ENCODE measurements around the gene OPCML. TPM values are rescaled to one million over a fixed set of nuclear protein-coding genes. Genes with fewer than 3 reads are reported as not detected.

Gene OPCML
- total and polyA plus RNA-seq, 7 donors, result 0.01 to 0.80 (median 0.07) TPM; not detected in 4

- Histone ChIP-seq H3K9me3 (no peaks in the 10 kb centered on the region), H3K4me3 (no peak overlapping the region), H3K36me3 (ENCODE audit: insufficient read depth in 1 of 2, low read depth in 1 of 2) (no peaks in the 10 kb centered on the region), H3K4me1 (no peaks in the 10 kb centered on the region), H3K27me3 (ENCODE audit: insufficient read depth in 3 of 3, low read length in 2 of 3) (no peaks in the 10 kb centered on the region), H3K27ac (no peak overlapping the region)
- intact Hi-C loops (cut with DNase I), result no loop called here
- 58 to 73% (median 59%) methylated on average over 6 of the region's 6 CpGs for WGBS, 3 donors
- ATAC-seq, result no peak
- no peak for DNase-seq
- no peak for TF ChIP-seq CTCF (IDR thresholded peaks at IDR 0.05)
Observed at GRCh38 chr11:132691848-132692550, 840.3 kb downstream of the OPCML start.

DNA sequence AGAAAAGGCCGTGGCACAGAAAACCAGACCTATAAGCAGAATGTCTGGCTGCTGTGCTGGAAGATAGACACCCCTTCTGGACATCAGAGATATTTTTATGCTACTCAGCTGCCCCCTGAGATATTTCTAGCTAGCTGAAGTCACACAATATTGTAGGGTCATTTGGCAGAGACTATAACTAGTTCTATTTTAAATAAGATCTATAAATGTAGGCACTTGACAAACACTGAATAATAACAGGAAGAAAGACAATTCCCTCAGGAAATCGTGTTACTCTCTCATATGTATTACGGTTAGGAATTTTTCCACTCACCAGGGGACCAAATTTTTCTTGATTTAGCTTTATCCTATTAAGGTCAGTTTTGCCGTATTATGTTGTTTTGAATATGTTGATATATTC, 845.4 kb downstream of the OPCML start:
- ATAC-seq, result no peak

DNA sequence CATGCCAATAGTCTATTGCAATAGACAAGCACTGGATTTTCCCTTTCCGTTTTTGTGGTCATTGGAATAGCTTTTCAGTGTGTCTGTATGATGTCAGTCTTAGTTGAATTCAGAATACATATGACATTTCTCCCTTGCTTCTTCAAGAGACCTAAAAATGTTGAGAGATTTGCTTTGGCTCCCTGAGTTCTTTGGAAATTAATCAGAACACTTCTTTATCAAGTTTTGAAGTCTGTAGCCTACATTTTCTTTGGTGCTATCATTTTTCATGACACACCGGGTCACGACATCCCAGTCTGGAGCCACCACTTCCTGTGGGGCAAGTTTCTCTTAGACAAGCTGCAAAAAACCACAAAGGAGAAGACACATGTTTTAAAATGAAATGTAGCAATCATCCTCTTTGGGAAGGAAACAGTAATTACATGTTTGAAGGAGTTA, 847.1 kb downstream of the OPCML start:
- TF ChIP-seq CTCF (IDR thresholded peaks at IDR 0.05), result no peak

More for the DNA sequence above, 845.4 kb downstream of the OPCML start:
- Histone ChIP-seq H3K4me1 (no peaks in the 10 kb centered on the region), H3K27me3 (ENCODE audit: insufficient read depth in 3 of 3, low read length in 2 of 3) (no peaks in the 10 kb centered on the region), H3K36me3 (ENCODE audit: insufficient read depth in 1 of 2, low read depth in 1 of 2) (no peaks in the 10 kb centered on the region), H3K4me3 (no peak overlapping the region), H3K9me3 (no peaks in the 10 kb centered on the region), H3K27ac (no peak overlapping the region)
- no peak for TF ChIP-seq CTCF (IDR thresholded peaks at IDR 0.05)
- intact Hi-C loops (cut with DNase I), result no loop called here
- 50 to 58% (median 53%) methylated on average over 4 of the region's 4 CpGs for WGBS, 3 donors
- DNase-seq, result no peak

GRCh38 chr11:132683602-132684001, 848.7 kb downstream of the OPCML start:
- Histone ChIP-seq H3K4me3 (no peak overlapping the region), H3K27ac (no peak overlapping the region), H3K4me1 (no peaks in the 10 kb centered on the region), H3K9me3 (no peaks in the 10 kb centered on the region), H3K27me3 (ENCODE audit: insufficient read depth in 3 of 3, low read length in 2 of 3) (peaks cover 0 to 3% (median 0%) of the 10 kb centered on the region in 3 donors), H3K36me3 (ENCODE audit: insufficient read depth in 1 of 2, low read depth in 1 of 2) (no peaks in the 10 kb centered on the region)
- 90 to 93% (median 92%) methylated on average over 2 of the region's 2 CpGs for WGBS, 3 donors
- intact Hi-C loops (cut with DNase I), result no loop called here
- DNase-seq (no peak), ATAC-seq (no peak)
- no peak for TF ChIP-seq CTCF (IDR thresholded peaks at IDR 0.05)

More for the DNA sequence above, 847.1 kb downstream of the OPCML start:
- no peak for ATAC-seq
- no peak overlapping the region for H3K4me3 ChIP-seq
- H3K36me3 ChIP-seq (ENCODE audit: insufficient read depth in 1 of 2, low read depth in 1 of 2), result no peaks in the 10 kb centered on the region
- H3K9me3 ChIP-seq, result no peaks in the 10 kb centered on the region
- no peaks in the 10 kb centered on the region for H3K27me3 ChIP-seq (ENCODE audit: insufficient read depth in 3 of 3, low read length in 2 of 3)
- no peak for DNase-seq
- 27 to 45% (median 38%) methylated on average over 3 of the region's 3 CpGs for WGBS, 3 donors
- H3K4me1 ChIP-seq, result no peaks in the 10 kb centered on the region
- H3K27ac ChIP-seq, result no peak overlapping the region
- intact Hi-C loops (cut with DNase I), result no loop called here

DNA sequence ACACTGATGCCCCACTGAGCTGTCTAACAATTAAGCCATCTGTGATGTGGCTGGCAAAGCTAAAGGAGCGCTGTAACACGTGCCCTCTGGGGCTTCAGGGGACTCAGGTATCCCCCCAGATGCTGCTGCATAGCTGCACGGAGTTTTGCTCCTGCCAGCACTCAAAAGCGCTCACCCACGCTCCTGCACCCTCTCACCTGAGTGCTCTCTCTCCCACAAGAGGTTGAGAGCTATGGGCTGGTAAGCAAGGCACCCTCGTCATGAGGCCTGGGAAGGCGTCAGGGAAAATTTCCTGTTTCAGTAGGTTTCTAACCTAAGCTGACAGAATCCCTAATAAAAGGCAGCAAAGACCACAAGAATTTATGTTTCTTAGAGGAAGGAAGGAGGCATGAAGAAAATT, 850.3 kb downstream of the OPCML start:
- no peak for TF ChIP-seq CTCF (IDR thresholded peaks at IDR 0.05)
- WGBS, 3 donors, result 72 to 86% (median 78%) methylated on average over 7 of the region's 7 CpGs

More for the DNA sequence above, 850.3 kb downstream of the OPCML start:
- ATAC-seq (no peak), DNase-seq (no peak)
- Histone ChIP-seq H3K27me3 (ENCODE audit: insufficient read depth in 3 of 3, low read length in 2 of 3) (peaks cover 0 to 3% (median 0%) of the 10 kb centered on the region in 3 donors), H3K4me1 (no peaks in the 10 kb centered on the region), H3K27ac (no peak overlapping the region), H3K4me3 (no peak overlapping the region), H3K36me3 (ENCODE audit: insufficient read depth in 1 of 2, low read depth in 1 of 2) (no peaks in the 10 kb centered on the region), H3K9me3 (no peaks in the 10 kb centered on the region)
- intact Hi-C loops (cut with DNase I), result no loop called here

All from psoas muscle (tissue), 8 donors.